GM19372 (cell line): ENCODE data around the gene EGFLAM.
A peak's percentile ranks its signal among the peaks of the same experiment; 100 is the strongest.

Experiments
- ATAC-seq: cut with Tn5 transposase; IDR thresholded peaks from one replicate; pipeline ENCODE4 v1.9.1; 2021; ENCODE audit warnings: mild to moderate bottlenecking, low read depth, moderate library complexity; ENCODE audit not compliant: unreplicated experiment

The EGFLAM gene

DNA sequence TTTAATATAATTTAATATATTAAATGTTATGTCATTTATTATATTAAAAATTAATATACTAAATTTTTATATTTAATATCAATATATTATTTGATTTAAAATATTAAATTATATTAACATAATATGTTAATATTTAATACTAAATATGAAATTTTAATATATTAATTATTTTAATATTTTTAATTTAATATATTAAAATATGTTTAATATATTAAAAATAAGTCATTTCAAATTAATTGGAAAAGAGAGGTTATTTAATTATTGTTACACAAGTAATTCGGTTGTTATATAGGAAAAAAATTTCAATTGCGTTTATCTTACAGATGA lies 183.9 kb downstream of the EGFLAM start:
- ATAC-seq, result no peak

- no peak for ATAC-seq
Observed at GRCh38 chr5:38443390-38443789, 185.0 kb downstream of the EGFLAM start.

DNA sequence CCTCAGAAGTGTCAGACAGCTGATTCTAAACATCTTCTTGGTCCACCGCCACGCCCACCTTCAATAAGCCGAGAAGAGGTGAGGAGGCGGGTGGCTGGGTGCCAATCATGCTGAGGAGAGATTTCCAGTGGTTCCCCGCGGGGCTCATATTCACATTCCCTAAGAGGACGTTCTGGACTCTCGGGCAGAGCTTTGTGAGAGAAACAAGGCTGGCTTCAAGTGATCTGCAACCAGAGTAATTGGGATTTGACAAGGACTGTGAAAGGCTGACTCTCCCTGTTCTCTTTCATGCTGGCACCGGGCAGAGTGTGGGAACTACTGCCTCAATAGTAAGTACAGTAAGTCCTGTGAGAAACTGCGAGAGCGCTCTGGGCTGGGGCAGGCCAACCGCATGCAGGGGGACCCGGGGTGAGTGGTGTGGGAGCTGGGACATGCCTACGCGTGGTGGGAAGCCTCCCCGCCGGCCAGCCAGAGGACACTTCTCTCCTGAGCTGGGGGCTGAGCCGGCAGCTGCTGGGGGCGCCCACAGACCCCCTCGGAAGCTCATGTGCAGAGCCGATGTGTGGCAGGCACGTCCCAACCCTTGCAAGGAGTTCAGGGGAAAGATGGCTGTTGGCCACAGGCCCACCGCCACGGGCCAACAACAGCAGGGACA lies 187.1 kb downstream of the EGFLAM start:
- no peak for ATAC-seq

DNA sequence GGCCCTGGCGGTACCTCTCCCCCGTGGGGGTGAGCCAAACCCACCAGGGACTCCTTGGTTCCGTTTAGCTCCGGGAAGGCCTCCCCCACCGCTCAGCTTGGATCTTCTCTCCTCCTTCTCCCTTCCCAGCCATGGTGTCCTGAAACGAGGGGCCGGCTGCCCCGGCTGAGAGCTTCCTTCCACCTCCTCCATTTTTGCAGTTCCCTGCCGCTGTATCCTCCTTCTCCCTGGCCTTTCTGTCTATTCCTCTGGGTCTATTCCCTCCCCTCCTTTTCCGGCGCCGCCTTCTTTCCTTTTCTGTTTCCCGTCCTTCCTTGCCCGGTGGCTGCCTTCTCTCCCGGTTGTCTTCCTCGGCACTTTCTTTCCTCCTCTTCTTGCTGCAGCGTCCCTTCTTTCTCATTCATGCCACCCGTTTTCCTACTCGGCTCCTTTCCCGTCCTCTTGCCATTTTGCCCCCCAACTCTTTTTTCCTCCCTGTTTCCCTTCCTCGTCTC lies 187.7 kb downstream of the EGFLAM start:
- ATAC-seq, result no peak

DNA sequence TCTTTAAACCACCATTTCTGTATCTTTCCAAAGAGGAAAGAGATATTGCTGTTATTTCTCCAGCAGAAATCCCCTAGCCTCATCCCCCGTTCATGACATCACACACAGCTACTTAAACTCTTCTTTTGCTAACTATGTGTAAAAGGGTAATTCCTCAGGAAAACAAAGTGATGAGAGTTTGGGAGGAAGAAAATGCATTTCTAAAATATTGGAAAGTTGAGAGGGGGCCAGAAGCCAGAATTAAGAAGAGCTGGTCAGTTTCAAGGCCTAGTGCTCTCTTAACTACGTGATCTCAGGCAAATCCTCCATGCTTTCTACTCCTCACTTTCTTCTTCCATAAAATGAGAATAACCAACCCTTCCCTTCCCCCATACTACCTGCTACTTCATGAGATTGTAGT lies 188.7 kb downstream of the EGFLAM start:
- no peak for ATAC-seq

DNA sequence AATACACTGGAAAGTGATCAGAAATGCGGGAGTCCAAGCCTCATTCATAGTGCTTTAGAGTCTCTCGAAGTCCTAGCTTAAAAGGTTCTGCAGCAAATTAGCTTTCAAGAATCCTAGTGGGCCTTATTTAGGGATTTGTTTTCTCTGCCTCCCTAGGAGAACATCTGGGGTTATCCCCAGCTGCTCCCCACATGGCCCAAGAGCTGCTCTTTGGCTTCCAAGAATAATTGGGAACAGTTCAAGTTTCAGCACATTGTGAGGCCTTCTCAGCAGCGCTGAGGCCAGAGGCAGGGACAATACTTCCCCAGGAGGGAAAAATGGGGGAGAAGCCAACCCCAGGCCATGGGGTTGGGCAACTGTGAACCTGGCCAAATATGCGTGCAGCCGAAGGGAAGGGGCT lies 189.4 kb downstream of the EGFLAM start:
- ATAC-seq, result no peak

DNA sequence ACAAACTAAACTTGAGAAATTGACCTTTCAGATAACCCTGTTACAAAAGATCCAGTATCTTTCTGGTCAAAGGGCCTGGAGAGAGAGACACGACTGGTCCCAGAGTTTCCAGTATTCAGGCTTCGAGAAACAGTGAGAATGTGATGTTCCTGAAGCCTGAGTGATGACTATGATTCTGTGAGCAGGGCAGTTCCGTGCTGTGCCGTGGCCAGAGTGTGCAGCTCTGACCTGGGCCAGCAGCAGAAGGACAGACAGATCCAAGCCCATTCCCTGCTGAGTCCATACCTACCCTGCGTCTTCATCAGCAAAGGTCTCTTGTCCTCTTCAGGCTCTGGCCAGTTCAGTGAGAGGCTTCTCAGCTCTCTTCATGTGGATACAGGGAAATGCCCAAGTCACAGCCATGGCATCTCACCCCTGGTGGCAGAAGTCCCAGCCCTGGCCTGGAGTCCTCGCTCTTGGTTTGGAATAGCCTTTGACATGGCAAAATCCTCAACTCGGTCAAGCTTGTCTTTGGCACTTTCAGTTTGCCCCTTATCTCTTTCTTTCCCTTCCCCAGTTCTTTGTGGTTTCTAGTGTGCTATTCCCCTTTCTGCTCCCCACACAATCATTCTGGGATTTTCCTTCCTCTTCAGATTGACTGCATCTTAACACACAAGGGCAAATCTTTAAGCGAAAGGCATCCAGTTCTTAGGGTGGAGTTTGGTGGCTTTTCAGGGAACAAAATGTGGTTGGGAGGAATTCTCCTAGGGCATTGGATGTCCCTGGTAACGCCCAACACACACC lies 190.4 kb downstream of the EGFLAM start:
- ATAC-seq, result no peak

- no peak for ATAC-seq
Observed at GRCh38 chr5:38450627-38451026, 192.3 kb downstream of the EGFLAM start.

GRCh38 chr5:38451074-38451725 lies 192.8 kb downstream of the EGFLAM start:
- no peak for ATAC-seq

GRCh38 chr5:38452201-38452600 lies 193.8 kb downstream of the EGFLAM start:
- no peak for ATAC-seq

DNA sequence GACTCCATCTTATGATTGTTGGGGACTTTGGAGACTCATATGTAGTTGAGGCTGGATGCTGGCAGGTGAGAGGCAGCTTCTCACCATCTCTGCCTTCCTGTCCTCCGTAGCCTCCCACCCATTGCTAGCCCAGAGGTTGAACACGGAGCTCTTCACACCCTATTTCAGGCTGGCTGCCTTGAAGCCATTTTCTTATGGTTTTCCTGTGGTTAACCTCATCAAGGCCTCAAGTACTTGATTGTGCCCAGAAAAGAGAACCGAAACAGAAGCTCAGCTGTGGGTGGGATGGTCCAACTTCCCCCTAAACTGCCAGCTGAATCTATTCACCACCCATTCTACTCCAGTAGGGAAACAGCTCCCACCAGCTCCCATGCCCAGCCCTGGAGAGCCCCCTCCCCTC lies 195.1 kb downstream of the EGFLAM start:
- peak; percentile 98 for ATAC-seq

DNA sequence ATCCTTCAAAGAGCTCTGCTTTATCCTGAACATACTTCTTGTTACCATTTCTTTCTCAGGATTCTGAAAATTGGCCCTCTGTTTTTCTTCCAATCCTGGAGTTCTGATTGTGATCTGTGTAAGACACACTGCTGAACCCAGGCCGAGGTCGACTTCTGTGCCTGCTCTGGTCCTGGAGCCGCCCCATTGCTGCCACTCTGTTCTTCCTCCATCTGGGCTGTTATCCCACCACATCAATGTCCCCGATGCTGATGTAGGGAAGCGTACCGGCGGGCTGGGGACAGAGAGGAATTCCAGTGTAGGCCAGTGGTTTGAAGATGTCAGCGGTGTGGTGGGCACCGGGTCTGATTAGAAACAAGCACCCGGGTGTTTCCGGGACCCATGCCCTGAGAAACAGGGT lies 195.6 kb downstream of the EGFLAM start:
- peak; percentile 3 for ATAC-seq

DNA sequence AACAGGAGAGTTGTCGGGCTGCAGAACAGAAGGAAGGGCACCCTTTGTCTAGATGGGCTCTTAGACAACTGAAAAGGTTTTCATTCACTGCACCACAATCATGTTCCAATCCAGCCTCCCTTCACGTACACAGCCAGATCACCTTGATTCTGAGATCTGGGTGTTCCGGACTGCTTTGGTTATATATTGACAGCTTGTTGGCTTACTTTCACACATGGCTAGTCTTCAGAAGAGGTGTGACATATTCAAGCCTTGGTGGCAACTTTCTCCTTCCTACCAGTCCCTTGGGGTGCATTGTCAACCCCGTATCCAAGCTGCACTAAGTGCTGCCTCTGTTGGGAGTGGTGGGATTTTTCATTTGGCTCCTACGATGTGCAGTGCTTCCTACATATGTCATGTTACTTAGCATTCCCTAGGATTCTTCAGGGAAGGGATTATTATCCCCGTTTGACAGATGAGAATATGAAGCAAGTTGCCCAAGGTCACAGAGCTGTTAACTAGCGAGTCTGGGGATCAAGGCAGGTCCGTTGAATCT lies 197.5 kb downstream of the EGFLAM start:
- peak; percentile 34 for ATAC-seq

DNA sequence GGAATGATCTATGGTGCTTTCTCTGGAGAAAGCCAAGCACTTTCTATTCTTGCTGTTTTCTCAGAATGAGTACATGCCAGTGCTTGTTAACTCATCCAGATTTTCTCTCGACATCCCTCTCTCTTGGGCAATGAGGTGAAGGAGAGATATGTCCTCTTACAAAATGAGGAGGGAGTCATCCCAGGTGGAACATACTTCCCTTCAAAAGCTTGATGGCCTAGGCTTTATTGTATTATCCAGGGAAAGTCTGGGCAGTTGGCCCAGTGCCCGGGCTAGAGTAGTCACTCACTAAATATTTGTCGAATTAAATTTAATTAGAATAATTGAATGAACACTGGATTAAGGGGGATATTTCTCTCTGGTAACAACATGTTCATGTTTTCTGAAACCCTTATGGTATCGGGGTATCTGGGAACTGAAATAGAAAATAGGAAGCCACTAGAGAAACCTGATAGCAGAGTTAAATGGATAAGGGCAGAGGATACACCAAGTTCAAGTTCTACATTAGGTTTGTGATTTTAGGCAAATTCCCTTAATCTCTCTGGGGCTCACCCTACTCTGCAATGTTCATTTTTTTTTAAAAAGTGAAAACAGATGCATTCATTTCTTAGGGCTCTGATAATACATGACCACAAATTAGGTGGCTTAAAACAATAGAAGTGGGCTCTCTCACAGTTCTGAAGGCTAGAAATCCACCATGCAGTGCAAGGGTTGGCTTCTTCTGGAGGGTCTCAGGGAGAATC lies 198.5 kb downstream of the EGFLAM start:
- no peak for ATAC-seq

GRCh38 chr5:38458174-38458573 lies 199.8 kb downstream of the EGFLAM start:
- no peak for ATAC-seq

DNA sequence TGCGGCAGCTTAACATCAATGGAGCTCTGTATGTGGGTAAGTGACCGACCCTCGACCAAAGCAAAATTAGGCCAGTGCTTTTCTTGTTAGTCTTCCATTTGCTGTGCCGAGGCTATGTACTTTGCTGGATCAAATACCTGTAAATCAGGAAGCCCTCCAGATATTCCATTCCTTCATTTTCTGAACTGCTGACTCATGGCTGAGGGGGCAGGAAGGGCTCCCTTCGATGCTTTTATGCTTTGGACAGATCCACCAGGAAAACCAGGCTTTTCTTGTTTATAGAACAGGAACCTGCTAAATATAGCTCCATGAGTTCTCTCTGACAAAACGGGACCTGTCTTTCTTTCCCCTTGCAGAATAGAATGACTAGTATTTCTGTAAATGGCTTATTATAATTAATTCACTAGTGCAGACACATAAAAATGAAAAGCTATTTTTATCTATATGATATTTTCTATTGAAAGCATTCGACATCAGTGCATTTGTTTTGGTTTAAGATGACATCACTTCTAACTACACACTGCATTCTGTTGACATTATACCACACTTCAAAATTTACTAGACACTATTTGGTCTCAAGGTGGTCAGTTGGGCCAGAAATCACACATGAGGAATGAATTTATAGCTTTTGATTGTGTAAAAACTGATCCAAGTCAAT lies 204.7 kb downstream of the EGFLAM start:
- ATAC-seq, result no peak

GRCh38 chr5:38463634-38464521 lies 205.5 kb downstream of the EGFLAM start:
- no peak for ATAC-seq

- ATAC-seq, result no peak
Observed at GRCh38 chr5:38465061-38465460, 206.7 kb downstream of the EGFLAM start.

DNA sequence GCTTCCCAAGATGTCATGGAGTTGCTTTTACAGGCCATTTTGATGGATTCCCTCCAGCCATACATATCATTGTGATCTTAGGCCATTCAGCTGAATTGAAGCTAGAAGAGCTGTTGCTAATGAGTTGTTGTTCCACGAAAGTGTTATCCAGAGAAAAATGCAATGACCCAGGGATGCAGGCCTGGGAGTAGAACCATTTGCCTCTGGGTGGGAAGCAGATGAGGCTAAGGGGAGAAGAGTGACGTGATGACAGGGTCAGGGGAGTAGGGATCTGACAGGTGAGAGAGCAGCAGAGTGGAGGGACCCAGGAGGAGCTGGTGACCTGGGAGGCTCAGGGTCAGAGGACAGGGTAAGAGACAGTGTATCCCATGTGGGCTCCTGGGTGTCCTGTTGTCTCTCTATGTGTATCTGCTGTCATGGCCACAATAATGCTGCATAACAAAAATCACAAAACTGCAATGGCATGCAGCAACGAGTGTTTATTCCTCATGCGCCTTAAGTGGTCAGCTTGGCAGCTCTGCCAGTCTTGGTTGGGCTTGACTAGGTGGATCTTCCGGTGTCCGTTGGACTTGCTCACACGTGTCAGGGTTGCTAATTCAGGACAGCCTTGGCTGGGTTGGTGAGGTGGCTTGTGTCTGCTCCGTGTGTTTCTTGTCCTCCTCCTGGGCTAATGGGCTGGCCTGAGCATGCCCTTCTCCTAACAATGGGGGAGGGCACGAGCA lies 207.5 kb downstream of the EGFLAM start:
- ATAC-seq, result no peak
